GM19324 (cell line): ENCODE results near the gene NAB2.

ENCODE experiments used
- ATAC-seq: cut with Tn5 transposase; IDR thresholded peaks from one replicate; pipeline ENCODE4 v1.9.1; 2021; ENCODE audit warnings: mild to moderate bottlenecking, moderate library complexity; ENCODE audit not compliant: unreplicated experiment, low FRiP score

NAB2 gene

GRCh38 chr12:57130941-57131340 is 42.0 kb downstream of the NAB2 start:
- ATAC-seq = no peak

GRCh38 chr12:57131896-57132744 is 43.2 kb downstream of the NAB2 start:
- ATAC-seq = no peak

- ATAC-seq = no peak
Measured at GRCh38 chr12:57133013-57133569, 44.2 kb downstream of the NAB2 start.

- ATAC-seq = no peak
Measured at GRCh38 chr12:57133916-57134315, 45.0 kb downstream of the NAB2 start.

GRCh38 chr12:57134949-57135348 is 46.0 kb downstream of the NAB2 start:
- no peak for ATAC-seq

- ATAC-seq = no peak
Measured at GRCh38 chr12:57135527-57136326, 46.8 kb downstream of the NAB2 start.

- ATAC-seq = no peak
Measured at GRCh38 chr12:57138526-57139272, 49.8 kb downstream of the NAB2 start.

GRCh38 chr12:57139796-57140649 is 51.1 kb downstream of the NAB2 start:
- ATAC-seq = no peak

GRCh38 chr12:57141249-57141648 is 52.3 kb downstream of the NAB2 start:
- no peak for ATAC-seq

GRCh38 chr12:57142121-57142520 is 53.2 kb downstream of the NAB2 start:
- ATAC-seq = no peak

- ATAC-seq = no peak
Measured at GRCh38 chr12:57142727-57143126, 53.8 kb downstream of the NAB2 start.

GRCh38 chr12:57143454-57143853 is 54.5 kb downstream of the NAB2 start:
- ATAC-seq = no peak
